H1 (cell line): ENCODE data around the gene IRF2BP2. TPM values are rescaled to one million over a fixed set of nuclear protein-coding genes. Genes with fewer than 3 reads are reported as not detected.

ENCODE experiments used
- CTCF ChIA-PET: fragments of 300-600 bp; sonication (Branson Sonifier 250); formaldehyde crosslinking; loops from one replicate; lab custom pipeline; 2021; ENCODE audit not compliant: partially characterized antibody; lab: Charles Lee
- POLR2A ChIA-PET: fragments of 300-600 bp; sonication (Branson Sonifier 250); formaldehyde crosslinking; loops from one replicate; lab custom pipeline; 2021; ENCODE audit warnings: inconsistent platforms; ENCODE audit not compliant: partially characterized antibody; lab: Charles Lee
- DNase-seq, 2 experiments: peaks; one replicate each; pipeline versions ENCODE4 v3.0.0 to v3.0.0-alpha.2; 2010 to 2022; ENCODE audit warnings: low spot score in 2 of 2, low read depth in 1 of 2, mixed read lengths in 1 of 2
- FAIRE-seq: peaks from 2 replicates; lab custom pipeline; 2011; peaks lifted over from hg19 to GRCh38; lab: Jason Lieb, UNC
- H2AFZ ChIP-seq: 2 replicates; pipeline ENCODE4 v1.8.1; 2012; ENCODE audit warnings: low read length, inconsistent platforms
- H2AK5ac ChIP-seq: 2 replicates; pipeline ENCODE4 v1.6.1; 2013; ENCODE audit warnings: low read depth, low read length
- H2BK120ac ChIP-seq: replicated peaks from 2 replicates; pipeline ENCODE3; 2013; ENCODE audit warnings: low read depth, low read length, inconsistent platforms
- H2BK12ac ChIP-seq: 2 replicates; pipeline ENCODE4 v1.6.1; 2013; ENCODE audit warnings: low read depth, low read length
- H2BK15ac ChIP-seq: 2 replicates; pipeline ENCODE4 v1.6.1; 2013; ENCODE audit warnings: low read length
- H2BK20ac ChIP-seq: 2 replicates; pipeline ENCODE4 v1.6.1; 2013; ENCODE audit warnings: low read length
- H2BK5ac ChIP-seq: 2 replicates; pipeline ENCODE4 v1.6.1; 2013; ENCODE audit warnings: low read depth, low read length
- H3K14ac ChIP-seq: 2 replicates; pipeline ENCODE4 v1.6.1; 2013; ENCODE audit warnings: inconsistent platforms; ENCODE audit not compliant: insufficient read length
- H3K18ac ChIP-seq: 2 replicates; pipeline ENCODE4 v1.6.1; 2013; ENCODE audit warnings: low read length; ENCODE audit errors: extremely low read depth
- H3K23ac ChIP-seq: 2 replicates; pipeline ENCODE4 v1.6.1; 2013; ENCODE audit warnings: inconsistent platforms; ENCODE audit not compliant: insufficient read length
- H3K23me2 ChIP-seq: 2 replicates; pipeline ENCODE4 v1.6.1; 2013; ENCODE audit warnings: low read depth, low read length
- H3K27ac ChIP-seq: 2 replicates; pipeline ENCODE4 v1.6.1; 2011; ENCODE audit warnings: low read depth, low read length, inconsistent platforms
- H3K27me3 ChIP-seq, 4 experiments: replicated peaks in 1 of 4; 1 replicate in 1 of 4; 2 replicates in 3 of 4; pipeline versions ENCODE4 v1.6.1 to v1.8.1; 2011 to 2013; ENCODE audit warnings: low read length in 3 of 4, mild to moderate bottlenecking in 3 of 4, inconsistent platforms in 2 of 4, mixed read lengths in 2 of 4, moderate library complexity in 1 of 4; ENCODE audit not compliant: control insufficient read depth in 3 of 4, insufficient read depth in 3 of 4; ENCODE audit errors: extremely low read depth in 1 of 4
- H3K36me3 ChIP-seq, 4 experiments: 2 replicates each; pipeline versions ENCODE4 v1.6.1 to v1.8.1; 2011 to 2013; ENCODE audit warnings: mild to moderate bottlenecking in 4 of 4, low read length in 3 of 4, moderate library complexity in 2 of 4, control low read depth in 1 of 4, inconsistent platforms in 1 of 4; ENCODE audit not compliant: insufficient read depth in 4 of 4, control insufficient read depth in 2 of 4
- H3K4ac ChIP-seq: replicated peaks from 2 replicates; pipeline ENCODE3; 2013; ENCODE audit warnings: low read length, low read depth, mixed read lengths, inconsistent platforms; ENCODE audit not compliant: insufficient read length
- H3K4me1 ChIP-seq, 4 experiments: replicated peaks in 1 of 4; 1 replicate in 1 of 4; 2 replicates in 3 of 4; pipeline versions ENCODE4 v1.6.1 to v1.8.1; 2011 to 2013; ENCODE audit warnings: low read length in 3 of 4, inconsistent platforms in 2 of 4, mixed read lengths in 1 of 4; ENCODE audit not compliant: insufficient read depth in 4 of 4, control insufficient read depth in 3 of 4
- H3K4me2 ChIP-seq, 2 experiments: 2 replicates each; pipeline versions ENCODE4 v1.6.1 to v1.8.1; 2011 to 2013; ENCODE audit warnings: low read depth in 2 of 2, low read length in 2 of 2, control low read depth in 1 of 2, inconsistent platforms in 1 of 2, mild to moderate bottlenecking in 1 of 2; ENCODE audit not compliant: insufficient read depth in 1 of 2
- H3K4me3 ChIP-seq, 4 experiments: fragments of 200-600, 300-600 bp in 1 of 4; sonication (generic), shearing (Covaris generic), sonication (Bioruptor Twin) in 1 of 4; 2 replicates each; pipeline versions ENCODE4 v1.5.1 to v1.8.1; 2011 to 2016; ENCODE audit warnings: low read length in 4 of 4, low read depth in 3 of 4, control low read depth in 2 of 4, inconsistent platforms in 2 of 4, mild to moderate bottlenecking in 2 of 4, mixed read lengths in 1 of 4, moderate library complexity in 1 of 4; ENCODE audit not compliant: insufficient read depth in 2 of 4; ENCODE audit errors: extremely low read depth in 1 of 4
- H3K56ac ChIP-seq: replicated peaks from 2 replicates; pipeline ENCODE3; 2013; ENCODE audit warnings: low read depth, mild to moderate bottlenecking, mixed read lengths, low read length, inconsistent platforms; ENCODE audit not compliant: insufficient read length
- H3K79me1 ChIP-seq: 2 replicates; pipeline ENCODE4 v1.6.1; 2013; ENCODE audit warnings: low read depth, low read length, control low read depth
- H3K79me2 ChIP-seq, 2 experiments: 2 replicates each; pipeline versions ENCODE4 v1.6.1 to v1.8.1; 2012 to 2013; ENCODE audit warnings: low read length in 2 of 2, mild to moderate bottlenecking in 2 of 2, inconsistent platforms in 1 of 2; ENCODE audit not compliant: insufficient read depth in 2 of 2, control insufficient read depth in 1 of 2
- H3K9ac ChIP-seq, 4 experiments: replicated peaks in 1 of 4; 1 replicate in 1 of 4; 2 replicates in 3 of 4; pipeline versions ENCODE4 v1.6.1 to v1.8.1; 2011 to 2013; ENCODE audit warnings: low read depth in 3 of 4, low read length in 3 of 4, control low read depth in 2 of 4, mild to moderate bottlenecking in 2 of 4, moderate library complexity in 2 of 4, inconsistent platforms in 1 of 4; ENCODE audit errors: extremely low read depth in 1 of 4
- H3K9me3 ChIP-seq, 2 experiments: 2 replicates each; pipeline versions ENCODE4 v1.6.1 to v1.8.1; 2012 to 2013; ENCODE audit warnings: mild to moderate bottlenecking in 2 of 2, moderate library complexity in 2 of 2, control low read depth in 1 of 2, inconsistent platforms in 1 of 2, low read depth in 1 of 2, low read length in 1 of 2, mixed read lengths in 1 of 2; ENCODE audit not compliant: insufficient read depth in 2 of 2
- H4K20me1 ChIP-seq, 2 experiments: replicated peaks in 1 of 2; 2 replicates each; pipeline versions ENCODE3 to v1.8.1; 2011 to 2013; ENCODE audit warnings: inconsistent platforms in 2 of 2, low read length in 2 of 2, mild to moderate bottlenecking in 1 of 2; ENCODE audit not compliant: insufficient read depth in 2 of 2, control insufficient read depth in 1 of 2
- H4K5ac ChIP-seq: 2 replicates; pipeline ENCODE4 v1.6.1; 2013; ENCODE audit warnings: low read length, low read depth, mixed read lengths, inconsistent platforms; ENCODE audit not compliant: insufficient read length
- H4K8ac ChIP-seq: 2 replicates; pipeline ENCODE4 v1.8.0; 2013; ENCODE audit warnings: mild to moderate bottlenecking, moderate library complexity, low read length, inconsistent platforms; ENCODE audit not compliant: insufficient read depth; ENCODE audit errors: extremely low read depth
- H4K91ac ChIP-seq: replicated peaks from 2 replicates; pipeline ENCODE3; 2013; ENCODE audit warnings: low read length, mixed read lengths, inconsistent platforms; ENCODE audit not compliant: insufficient read length
- CEBPB ChIP-seq: IDR thresholded peaks from 2 replicates; pipeline ENCODE4 v1.6.1; 2012; ENCODE audit warnings: low read depth, low read length
- JUN ChIP-seq: IDR thresholded peaks from 2 replicates; pipeline ENCODE4 v1.6.1; 2011; ENCODE audit warnings: low read depth, mild to moderate bottlenecking, improper control_type of control experiment, low read length
- SAP30 ChIP-seq: fragments of 300-600 bp; sonication (generic); IDR thresholded peaks from 2 replicates; pipeline ENCODE4 v1.7.1; 2012; ENCODE audit warnings: low read length, moderate library complexity, mild to moderate bottlenecking, inconsistent platforms; ENCODE audit not compliant: insufficient read depth, insufficient replicate concordance
- TCF12 ChIP-seq: IDR thresholded peaks from 2 replicates; pipeline ENCODE4 v1.6.1; 2011; ENCODE audit warnings: low read depth, mild to moderate bottlenecking, low read length
- WGBS, 2 experiments: shearing (Covaris generic) in 1 of 2; methylation state at CpG; one replicate each; pipeline versions ENCODE4 v1.1.6 to v1.1.7; 2013 to 2015; ENCODE audit warnings: low lambda C conversion rate in 2 of 2, mixed read lengths in 2 of 2, inconsistent platforms in 1 of 2, low coverage in 1 of 2, missing lambda C conversion rate in 1 of 2; ENCODE audit not compliant: insufficient replicate concordance in 2 of 2, insufficient coverage in 1 of 2, insufficient read length in 1 of 2; ENCODE audit errors: extremely low coverage in 1 of 2, missing lambda C conversion rate in 1 of 2; 5-methylcytosine and 5-hydroxymethylcytosine counted together
- polyA plus RNA-seq, 7 experiments: library from polyadenylated mRNA; depleted of rRNA in 3 of 7; stranded (reverse) in 5 of 7; unstranded in 2 of 7; fragments of >200 nt in 5 of 7; fragments of 200-250 nt in 2 of 7; gene quantifications; 1 replicate in 5 of 7; 2 replicates in 1 of 7; 4 replicates in 1 of 7; pipeline versions ENCODE4 v1.2.1 to v1.2.3, GENCODE V29; 2011 to 2013; ENCODE audit warnings: missing spikeins in 2 of 7, mixed read lengths in 2 of 7
- total RNA-seq: library from RNA; stranded (reverse); fragmentation: NEBNext Ultra II Directional; extraction: Animal tissue kit (Norgen Biotek cat#: 25700); gene quantifications from 2 replicates; pipeline ENCODE4 v1.2.1, GENCODE V29; 2021

Gene IRF2BP2
- total and polyA plus RNA-seq, 2 of the 8 experiments (the other 6 are each of a cell fraction or from before 2014, with no cell fraction given) = 24.9 to 67.5 TPM

- H3K4me1 ChIP-seq = peaks cover 11 to 27% (median 21%) of the 10 kb centered on the region in 4 experiments
- POLR2A ChIA-PET = interaction anchor here (0.5 to 1.8 kb wide), 3 partner anchors 8 to 108 kb away, joined by 3 to 6 read pairs (median 3); no protein-coding TSS in a partner anchor
Observed at GRCh38 chr1:234604495-234605398, 5.2 kb downstream of the IRF2BP2 start.

More at GRCh38 chr1:234604495-234605398, 5.2 kb downstream of the IRF2BP2 start:
- Histone ChIP-seq H2BK12ac (no peak overlapping the region), H3K79me1 (no peaks in the 10 kb centered on the region), H3K4me3 (peak overlapping the region in 2 of 4 experiments; percentile 15 to 71; a peak in 3 of 8 replicates), H3K27me3 (no peaks in the 10 kb centered on the region), H2BK120ac (no peak overlapping the region), H3K23me2 (peaks cover 14% of the 10 kb centered on the region; the same call in 1 of the 2 replicates), H3K36me3 (peaks cover 3 to 40% (median 11%) of the 10 kb centered on the region in 4 experiments), H3K56ac (no peak overlapping the region), H2AK5ac (no peak overlapping the region), H4K20me1 (peaks cover 18 to 32% of the 10 kb centered on the region in 2 experiments), H3K14ac (no peak overlapping the region), H2BK5ac (no peak overlapping the region), H3K23ac (no peak overlapping the region), H3K79me2 (peaks cover 28 to 72% of the 10 kb centered on the region in 2 experiments), H2BK20ac (no peak overlapping the region), H2BK15ac (no peak overlapping the region), H3K9ac (no peak overlapping the region), H3K4ac (no peak overlapping the region), H3K18ac (no peak overlapping the region), H3K27ac (no peak overlapping the region), H2AFZ (no peak overlapping the region), H4K8ac (no peak overlapping the region), H3K9me3 (no peaks in the 10 kb centered on the region), H4K5ac (no peak overlapping the region), H3K4me2 (peak overlapping the region; percentile 85 to 89), H4K91ac (no peak overlapping the region)
- FAIRE-seq (no peak), DNase-seq (no peak)
- TF ChIP-seq JUN (no peak), TCF12 (no peak), SAP30 (no peak), CEBPB (no peak)
- CTCF ChIA-PET = interaction anchor here (1.0 to 2.4 kb wide), 8 partner anchors 12 to 488 kb away, joined by 3 to 8 read pairs (median 3); no protein-coding TSS in a partner anchor
- WGBS, 2 experiments = 68% methylated on average over 6 of the region's 6 CpGs; no CpG with 5 or more reads in 1 of the 2 experiments
